Cerebellar cortex (tissue), 1 donor: ENCODE data around the gene PGC.

Source experiments
- DNase-seq: peaks from one replicate; pipeline ENCODE4 v3.0.0-alpha.2; 2015; ENCODE audit warnings: low spot score

Gene PGC

DNA sequence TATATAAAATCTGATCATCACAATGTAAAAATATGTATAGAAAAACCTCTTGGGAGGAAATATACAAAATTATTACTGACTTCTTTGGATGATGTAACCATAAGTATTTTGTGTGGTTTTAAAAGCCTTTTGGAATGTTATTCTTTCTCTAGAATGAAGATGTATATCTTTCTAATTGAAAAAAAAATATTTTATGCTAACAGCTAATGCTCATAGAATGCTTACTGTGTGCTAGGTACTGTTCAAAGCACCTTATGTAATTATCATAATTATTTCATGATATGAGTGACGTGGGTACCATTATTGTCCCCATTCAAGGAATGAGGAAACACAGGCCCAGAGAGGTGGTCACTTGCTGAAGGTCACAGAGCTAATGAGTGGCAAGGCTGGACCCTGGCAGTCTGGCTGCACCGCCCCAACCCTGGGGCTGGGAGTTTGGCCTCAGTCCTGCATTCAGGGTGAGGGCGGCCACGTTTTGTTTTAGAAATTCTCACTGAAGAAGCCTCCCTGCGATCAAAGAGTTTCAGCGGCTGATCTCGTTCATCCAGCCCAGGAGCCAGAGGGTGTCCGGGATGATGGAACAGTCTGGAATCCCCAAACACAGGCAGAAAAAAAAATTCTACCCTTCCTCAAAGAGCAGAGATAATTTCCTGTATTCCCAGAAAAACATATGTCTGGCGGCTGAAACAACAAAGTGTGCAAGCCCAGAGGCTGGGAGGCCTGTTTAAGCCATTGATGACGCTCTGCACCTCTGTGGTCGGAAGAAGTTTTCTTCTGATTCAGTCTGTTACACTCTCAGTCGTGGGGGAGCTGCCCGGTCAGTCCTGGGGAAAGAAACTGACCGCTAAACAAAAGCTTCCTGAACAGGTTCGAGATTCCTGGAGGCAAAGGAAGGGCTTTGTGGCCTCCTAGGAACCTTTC lies 49.1 kb downstream of the PGC start:
- DNase-seq: no peak

DNA sequence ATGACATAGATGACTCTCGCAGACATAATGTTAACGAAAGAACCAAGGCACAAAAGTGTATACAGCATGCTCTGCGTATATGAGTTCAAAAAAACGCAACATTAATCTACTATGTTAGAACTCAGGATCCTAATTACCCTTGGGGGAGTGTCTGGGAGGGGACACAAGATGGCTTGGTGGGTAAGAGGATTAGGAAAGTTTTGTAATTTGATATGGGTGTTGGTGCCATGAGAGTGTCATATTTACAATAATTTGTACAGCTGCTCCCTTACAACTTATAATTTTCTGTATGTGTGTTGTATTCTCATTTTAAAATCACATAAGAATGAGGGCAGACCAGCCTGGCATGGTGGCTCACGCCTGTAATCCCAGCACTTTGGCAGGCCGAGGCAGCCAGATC lies 50.4 kb downstream of the PGC start:
- DNase-seq: no peak

GRCh38 chr6:41695825-41696224 lies 51.4 kb downstream of the PGC start:
- no peak for DNase-seq

- no peak for DNase-seq
Observed at GRCh38 chr6:41694815-41695526, 52.2 kb downstream of the PGC start.

DNA sequence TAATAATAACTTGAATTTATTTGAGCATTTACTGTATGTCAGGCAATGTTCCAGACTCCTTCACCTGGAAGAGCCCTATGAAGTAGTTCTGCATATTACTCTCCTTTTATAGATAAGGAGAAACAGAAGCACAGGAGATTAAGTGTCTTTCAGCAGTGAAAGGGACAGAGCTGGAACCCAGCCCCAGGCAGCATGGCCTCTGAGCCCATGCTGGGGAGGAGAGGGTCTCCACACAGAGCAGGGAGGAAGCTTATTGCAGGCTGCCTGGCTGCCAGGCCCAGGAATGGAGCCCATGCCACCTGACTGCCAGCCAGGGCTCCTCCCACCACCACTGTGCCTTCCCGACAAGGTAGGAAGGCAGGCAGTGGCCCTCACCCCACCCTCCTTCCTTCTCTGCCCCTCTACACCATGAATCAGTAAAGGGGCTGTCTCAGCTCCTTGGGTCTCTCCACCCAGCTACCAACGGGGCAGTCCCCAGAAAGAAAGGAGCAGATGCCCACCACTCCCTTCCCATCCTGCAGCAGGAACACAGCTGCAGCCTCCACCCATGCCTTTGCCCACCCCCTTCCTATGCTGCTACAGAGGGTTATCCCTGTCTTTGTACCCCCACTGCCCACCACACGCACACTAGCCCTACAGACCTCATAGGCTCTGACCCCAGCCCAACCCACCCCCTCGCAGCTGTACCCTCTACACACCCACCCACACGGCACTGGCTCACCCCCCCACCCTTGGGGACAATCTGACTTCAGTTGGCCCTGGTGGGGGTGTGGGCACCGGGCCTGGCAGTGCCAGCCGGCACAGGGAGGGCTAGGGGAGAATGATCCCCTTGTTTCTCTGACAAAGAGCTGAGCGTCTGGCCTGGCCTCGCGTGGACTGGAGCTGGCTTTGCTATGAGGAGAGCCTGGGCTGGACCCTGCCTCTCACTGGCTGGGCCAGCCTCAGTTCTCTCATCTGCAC lies 53.6 kb downstream of the PGC start:
- no peak for DNase-seq

DNA sequence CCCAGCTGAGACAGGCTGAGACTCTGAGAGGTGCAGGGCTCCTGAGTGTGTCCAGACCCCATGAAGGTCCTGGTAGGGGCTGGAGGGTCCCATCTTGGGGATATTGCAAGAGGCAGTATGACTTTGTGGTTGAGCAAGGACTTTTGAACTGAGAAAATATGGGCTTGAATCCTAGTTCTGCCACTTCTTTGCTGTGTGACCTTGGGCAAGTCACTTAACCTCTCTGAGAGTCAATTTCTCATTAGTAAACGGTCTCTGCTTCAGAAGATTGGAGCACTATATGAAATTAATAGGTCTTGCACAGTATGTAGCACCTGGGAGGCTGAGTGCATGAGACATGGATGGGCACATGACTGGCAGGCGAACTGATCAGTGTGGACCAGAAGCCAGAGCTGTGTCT lies 54.5 kb downstream of the PGC start:
- DNase-seq: no peak

- no peak for DNase-seq
Observed at GRCh38 chr6:41692080-41692675, 55.0 kb downstream of the PGC start.

GRCh38 chr6:41691426-41692079 lies 55.6 kb downstream of the PGC start:
- no peak for DNase-seq

GRCh38 chr6:41690541-41691330 lies 56.5 kb downstream of the PGC start:
- DNase-seq: no peak

GRCh38 chr6:41689171-41690008 lies 57.8 kb downstream of the PGC start:
- DNase-seq: no peak

DNA sequence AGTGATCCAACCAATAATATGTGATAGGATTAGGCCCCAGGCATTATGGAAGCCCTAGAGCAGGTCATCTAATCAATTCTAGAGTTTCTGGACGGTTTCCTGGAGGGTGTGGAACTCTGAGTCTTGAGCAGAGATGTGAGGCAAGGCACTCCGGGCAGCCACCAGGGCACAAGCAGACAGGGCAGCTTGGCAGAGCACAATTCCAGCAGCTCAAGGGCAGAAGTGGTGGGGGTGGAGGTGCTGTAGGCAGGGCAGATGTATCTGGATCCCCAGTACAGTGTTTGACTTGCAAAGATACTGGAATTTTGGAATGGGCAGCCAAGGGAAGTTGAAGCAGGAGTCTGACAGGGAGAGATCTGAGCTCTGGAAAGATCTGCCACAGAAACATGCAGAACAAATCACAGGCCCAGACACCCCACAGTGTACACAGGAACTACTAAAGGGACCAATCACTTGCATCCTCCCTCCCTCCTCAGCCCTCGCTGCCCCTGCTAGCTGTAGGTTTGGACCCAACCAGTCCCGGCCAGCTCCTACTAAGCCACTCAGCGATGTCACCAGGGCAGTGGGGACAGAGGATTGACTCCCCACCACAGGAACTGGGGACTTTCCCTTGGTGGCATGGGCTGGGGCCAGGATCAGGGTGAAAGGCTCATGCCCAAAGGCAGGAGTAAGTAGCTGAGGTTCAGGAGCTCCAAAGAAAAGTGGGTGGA lies 58.8 kb downstream of the PGC start:
- no peak for DNase-seq

DNA sequence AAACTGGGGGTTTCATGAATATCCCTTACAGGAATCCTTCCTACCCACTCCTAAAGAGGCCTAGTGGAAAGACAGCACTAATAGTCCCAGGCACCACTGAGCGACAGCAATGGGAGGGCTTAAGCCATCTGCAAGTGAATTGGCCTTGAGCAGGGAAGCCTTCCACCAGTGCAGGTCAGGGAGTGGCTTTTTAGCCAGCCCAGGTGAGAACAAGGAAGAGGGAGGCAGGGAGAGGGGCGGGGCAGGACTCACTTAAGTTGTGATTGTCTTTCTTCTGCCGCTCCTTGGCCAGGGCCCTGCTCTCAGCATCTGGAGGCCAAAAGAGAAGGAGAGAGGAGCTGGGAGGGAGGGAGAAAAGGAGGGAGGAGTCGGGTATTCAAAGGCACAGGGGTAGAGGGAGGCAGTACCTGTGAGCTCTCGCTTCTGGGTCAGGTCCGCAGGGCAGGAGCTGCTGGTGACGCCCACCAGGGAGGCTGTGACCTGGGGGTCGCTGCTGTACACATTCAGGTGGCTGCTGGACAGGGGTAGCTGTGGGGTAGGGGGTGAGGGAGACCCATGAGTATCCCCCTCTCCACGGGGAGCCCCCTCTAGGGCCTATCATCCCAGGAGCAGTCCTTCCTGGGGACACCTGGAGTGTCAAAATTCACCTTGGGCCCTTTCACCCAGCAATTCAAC lies 59.6 kb downstream of the PGC start:
- no peak for DNase-seq
